PC-3 (cell line): ENCODE measurements around the gene PDHX. TPM values are rescaled to one million over a fixed set of nuclear protein-coding genes. Genes with fewer than 3 reads are reported as not detected.
A peak's percentile ranks its signal among the peaks of the same experiment; 100 is the strongest.

Source experiments
- ATAC-seq: fragments of 200-7000 bp; cut with Tn5 transposase; 2 replicates; pipeline ENCODE4 v1.9.1; 2020; ENCODE audit warnings: mild to moderate bottlenecking, moderate library complexity
- BruUV-seq: library from RNA; stranded (reverse); fragments of 400-500 nt; replicated peaks from 2 replicates; lab custom pipeline; 2021; lab: Mats Ljungman, UMichigan
- CTCF ChIA-PET: fragments of 300-600 bp; sonication (Branson Sonifier 250); formaldehyde crosslinking; loops from one replicate; lab custom pipeline; 2022; ENCODE audit warnings: antibody characterized with exemption; lab: Charles Lee
- POLR2A ChIA-PET: fragments of 300-600 bp; sonication (Branson Sonifier 250); formaldehyde crosslinking; loops from one replicate; lab custom pipeline; 2022; ENCODE audit warnings: antibody characterized with exemption; ENCODE audit not compliant: unreplicated experiment; lab: Charles Lee
- DNase-seq: peaks from one replicate; pipeline ENCODE4 v3.0.0-alpha.2; 2015
- H2AFZ ChIP-seq: fragments of 300-600 bp; sonication (generic); 2 replicates; pipeline ENCODE4 v1.6.0; 2016; ENCODE audit warnings: antibody characterized with exemption, low read length
- H3F3A ChIP-seq: fragments of 300-600 bp; sonication (generic); one replicate; pipeline ENCODE4 v1.6.0; 2017; ENCODE audit warnings: antibody characterized with exemption, low read length, control low read depth, mild to moderate bottlenecking; ENCODE audit not compliant: unreplicated experiment
- H3K27ac ChIP-seq: fragments of 300-600 bp; sonication (generic); 2 replicates; pipeline ENCODE4 v1.5.1; 2016; ENCODE audit warnings: mild to moderate bottlenecking, low read length
- H3K27me3 ChIP-seq: fragments of 300-600 bp; sonication (generic); 2 replicates; pipeline ENCODE4 v1.6.1; 2016; ENCODE audit warnings: low read length, mixed read lengths
- H3K36me3 ChIP-seq: fragments of 300-600 bp; sonication (generic); 2 replicates; pipeline ENCODE4 v1.6.1; 2016; ENCODE audit warnings: low read depth, mixed run types, low read length, mixed read lengths
- H3K4me1 ChIP-seq: fragments of 300-600 bp; sonication (generic); 2 replicates; pipeline ENCODE4 v1.5.1; 2016; ENCODE audit warnings: low read length; ENCODE audit not compliant: insufficient read depth
- H3K4me2 ChIP-seq: fragments of 300-600 bp; sonication (generic); 2 replicates; pipeline ENCODE4 v1.6.0; 2016; ENCODE audit warnings: low read length
- H3K4me3 ChIP-seq: fragments of 300-600 bp; sonication (generic); 2 replicates; pipeline ENCODE4 v1.5.1; 2016; ENCODE audit warnings: mild to moderate bottlenecking, low read length, mixed read lengths
- H3K79me2 ChIP-seq: fragments of 300-600 bp; sonication (generic); 2 replicates; pipeline ENCODE4 v1.6.1; 2017; ENCODE audit warnings: low read length, mixed read lengths
- H3K9ac ChIP-seq: fragments of 300-600 bp; sonication (generic); 2 replicates; pipeline ENCODE4 v1.6.0; 2016; ENCODE audit warnings: mild to moderate bottlenecking, low read length
- H3K9me2 ChIP-seq: fragments of 300-600 bp; sonication (generic); replicated peaks from 2 replicates; pipeline ENCODE4 v1.6.1; 2016; ENCODE audit warnings: mixed run types, low read length, mixed read lengths
- H3K9me3 ChIP-seq: fragments of 300-600 bp; sonication (generic); 2 replicates; pipeline ENCODE4 v1.6.1; 2016; ENCODE audit warnings: low read length, mixed read lengths
- H4K20me1 ChIP-seq: fragments of 300-600 bp; sonication (generic); 2 replicates; pipeline ENCODE4 v1.6.1; 2016; ENCODE audit warnings: low read length, mixed read lengths
- CTCF ChIP-seq: fragments of 300-600 bp; sonication (generic); conservative IDR thresholded peaks from 2 replicates; pipeline ENCODE4 v1.5.1; 2017; ENCODE audit warnings: antibody characterized with exemption, low read depth, mild to moderate bottlenecking, low read length
- EZH2 ChIP-seq: fragments of 300-600 bp; sonication (generic); IDR thresholded peaks from one replicate; pipeline ENCODE4 v1.6.1; 2017; ENCODE audit warnings: antibody characterized with exemption, mild to moderate bottlenecking, low read length; ENCODE audit not compliant: unreplicated experiment
- EZH2phosphoT487 ChIP-seq: fragments of 300-600 bp; sonication (generic); IDR thresholded peaks from 2 replicates; pipeline ENCODE4 v1.6.1; 2018; ENCODE audit warnings: mild to moderate bottlenecking, antibody characterized with exemption, low read length, borderline replicate concordance
- intact Hi-C: fragments of 100-400 bp; cut with micrococcal nuclease; formaldehyde crosslinking; loops from 2 replicates; pipeline ENCODE4 v1.9.0; 2023
- total RNA-seq: library from RNA; depleted of rRNA; stranded (reverse); fragments of >200 nt; gene quantifications from 2 replicates; pipeline ENCODE4 v1.2.3, GENCODE V29; 2014

PDHX gene
- total RNA-seq, 1 experiment from 2014 or later, result 20.3 TPM

- ATAC-seq (peak; percentile 89), DNase-seq (peak; percentile 81)
- POLR2A ChIA-PET, result interaction anchor here (0.6 to 0.7 kb wide), 5 partner anchors 10 to 728 kb away, joined by 3 to 5 read pairs (median 4); no protein-coding TSS in a partner anchor
Measured at GRCh38 chr11:34977089-34977912, 60.9 kb downstream of the PDHX start.

GRCh38 chr11:34978236-34979191 is 62.1 kb downstream of the PDHX start:
- intact Hi-C loops, result loop anchor here (5.0 kb wide), 2 partner anchors 51 to 414 kb away; no protein-coding TSS in a partner anchor
- H3K4me3 ChIP-seq, result 0 out of 2 replicates have a peak overlapping the region, but pooled peaks have one; percentile 23
- H3K9ac ChIP-seq, result peak overlapping the region; percentile 42
- BruUV-seq, result no TSS peak
- H3K79me2 ChIP-seq, result no peaks in the 10 kb centered on the region
- peaks cover 16% of the 10 kb centered on the region; the same call in 1 of the 2 replicates for H3K36me3 ChIP-seq
- peaks cover 8% of the 10 kb centered on the region for H3F3A ChIP-seq
- H3K4me2 ChIP-seq, result peak overlapping the region; percentile 74
- peak overlapping the region; percentile 91 for H3K27ac ChIP-seq
- TF ChIP-seq EZH2phosphoT487, result no peak
- no peak for TF ChIP-seq EZH2
- TF ChIP-seq CTCF, result no peak
- CTCF ChIA-PET, result no interaction called here
- peaks cover 43% of the 10 kb centered on the region for H3K4me1 ChIP-seq
- H4K20me1 ChIP-seq, result no peaks in the 10 kb centered on the region
- no peaks in the 10 kb centered on the region for H3K9me2 ChIP-seq
- no peak for DNase-seq
- H2AFZ ChIP-seq, result no peak overlapping the region
- no peaks in the 10 kb centered on the region for H3K9me3 ChIP-seq
- ATAC-seq, result no peak
- H3K27me3 ChIP-seq, result no peaks in the 10 kb centered on the region
- POLR2A ChIA-PET, result no interaction called here

More at GRCh38 chr11:34977089-34977912, 60.9 kb downstream of the PDHX start:
- no peak for TF ChIP-seq CTCF
- TF ChIP-seq EZH2, result no peak
- TF ChIP-seq EZH2phosphoT487, result no peak
- H4K20me1 ChIP-seq, result no peaks in the 10 kb centered on the region
- CTCF ChIA-PET, result no interaction called here
- H3K9ac ChIP-seq, result peak overlapping the region; percentile 42
- intact Hi-C loops, result loop anchor here (5.0 kb wide), 2 partner anchors 50 to 415 kb away; no protein-coding TSS in a partner anchor
- H3F3A ChIP-seq, result peaks cover 8% of the 10 kb centered on the region
- H3K9me2 ChIP-seq, result no peaks in the 10 kb centered on the region
- no peaks in the 10 kb centered on the region for H3K79me2 ChIP-seq
- H3K4me2 ChIP-seq, result peak overlapping the region; percentile 74
- BruUV-seq, result no TSS peak
- H3K4me1 ChIP-seq, result peaks cover 43% of the 10 kb centered on the region
- no peak overlapping the region for H2AFZ ChIP-seq
- peak overlapping the region; percentile 91 for H3K27ac ChIP-seq
- H3K4me3 ChIP-seq, result peak overlapping the region; percentile 38; the same call in 1 of the 2 replicates
- no peaks in the 10 kb centered on the region for H3K27me3 ChIP-seq
- H3K9me3 ChIP-seq, result no peaks in the 10 kb centered on the region
- peaks cover 16% of the 10 kb centered on the region; the same call in 1 of the 2 replicates for H3K36me3 ChIP-seq
